IMR-90 (cell line): ENCODE measurements around the gene AKR7A2.

Experiments
- BHLHE40 ChIP-seq: fragments of 150-350 bp; IDR thresholded peaks from 2 replicates; pipeline ENCODE4 v1.6.1; 2016; ENCODE audit warnings: mild to moderate bottlenecking, low read depth, low read length
- POLR2A ChIP-seq: IDR thresholded peaks from 2 replicates; pipeline ENCODE4 v1.6.1; 2012; ENCODE audit warnings: mild to moderate bottlenecking, low read depth, low read length

DNA sequence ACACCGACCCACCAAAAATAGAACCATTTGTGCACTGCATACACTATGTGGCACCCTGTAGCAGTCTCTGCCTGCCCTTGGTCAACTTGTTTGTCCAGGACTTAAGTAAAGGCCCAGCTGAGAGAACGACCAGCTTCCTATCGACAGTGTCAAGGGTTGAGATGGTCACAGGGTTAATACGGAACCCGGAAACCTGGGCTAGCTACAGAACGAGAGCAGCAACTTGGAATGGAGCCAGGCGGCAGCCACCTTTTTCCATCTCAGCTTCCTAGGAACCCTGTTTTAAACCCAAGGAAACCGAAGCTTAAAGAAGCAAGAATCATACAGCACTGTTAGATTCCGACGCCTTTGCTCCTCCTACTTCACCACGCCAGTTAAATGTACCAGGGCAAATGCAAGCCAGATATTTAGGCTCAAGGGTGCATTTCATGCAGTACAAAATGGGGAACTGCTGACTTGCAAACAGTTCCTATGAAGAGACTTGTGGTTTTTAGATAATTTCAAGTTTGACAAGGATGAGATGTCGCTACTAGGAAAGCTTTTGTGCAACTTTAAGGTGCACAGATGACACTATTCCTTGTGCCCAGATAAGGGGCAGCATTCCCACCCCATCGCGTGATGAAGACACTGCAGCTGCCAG lies 35.7 kb upstream of the AKR7A2 start:
- TF ChIP-seq POLR2A, result no peak
- no peak for TF ChIP-seq BHLHE40
